Keratinocyte (primary cell): ENCODE results near the gene MCOLN2. TPM values are rescaled to one million over a fixed set of nuclear protein-coding genes. Genes with fewer than 3 reads are reported as not detected.
"Not testable (repeated sequence)": the region's sequence is repeated elsewhere in the genome, so short reads cannot be mapped to it uniquely, and the experiment has no call there.

Experiments used
- DNase-seq: peaks from one replicate; pipeline ENCODE4 v3.0.0-alpha.2; 2011; ENCODE audit warnings: low read depth, missing footprints, low spot score
- FAIRE-seq: peaks from 2 replicates; lab custom pipeline; 2011; peaks lifted over from hg19 to GRCh38; lab: Jason Lieb, UNC
- H2AFZ ChIP-seq: 2 replicates; pipeline ENCODE4 v1.6.0; 2012; ENCODE audit warnings: low read length, control low read depth, inconsistent platforms; ENCODE audit not compliant: control insufficient read depth
- H3K27ac ChIP-seq: 2 replicates; pipeline ENCODE4 v1.5.1; 2011; ENCODE audit warnings: low read length; ENCODE audit not compliant: control insufficient read depth, insufficient read depth
- H3K27me3 ChIP-seq: 3 replicates; pipeline ENCODE4 v1.6.0; 2011; ENCODE audit warnings: low read length; ENCODE audit not compliant: control insufficient read depth, insufficient read depth; ENCODE audit errors: extremely low read depth
- H3K36me3 ChIP-seq, 2 experiments: 2 replicates in 1 of 2; 3 replicates in 1 of 2; pipeline ENCODE4 v1.5.1; 2011; ENCODE audit warnings: low read length in 2 of 2, mild to moderate bottlenecking in 1 of 2; ENCODE audit not compliant: control insufficient read depth in 2 of 2, insufficient read depth in 2 of 2; ENCODE audit errors: extremely low read depth in 1 of 2
- H3K4me1 ChIP-seq: 3 replicates; pipeline ENCODE4 v1.5.1; 2011; ENCODE audit warnings: low read length; ENCODE audit not compliant: control insufficient read depth, insufficient read depth; ENCODE audit errors: extremely low read depth
- H3K4me2 ChIP-seq: 3 replicates; pipeline ENCODE4 v1.6.0; 2011; ENCODE audit warnings: low read depth, low read length; ENCODE audit not compliant: control insufficient read depth, insufficient read depth; ENCODE audit errors: extremely low read depth
- H3K4me3 ChIP-seq, 3 experiments: fragments of 200-600 bp in 1 of 3; sonication (generic) in 1 of 3; 2 replicates in 2 of 3; 3 replicates in 1 of 3; pipeline ENCODE4 v1.5.1; 2011 to 2016; ENCODE audit warnings: low read length in 3 of 3, mild to moderate bottlenecking in 3 of 3, control low read depth in 2 of 3, inconsistent platforms in 1 of 3, low read depth in 1 of 3, mixed read lengths in 1 of 3, mixed run types in 1 of 3, moderate library complexity in 1 of 3; ENCODE audit not compliant: control insufficient read depth in 2 of 3, insufficient read depth in 2 of 3; ENCODE audit errors: extremely low read depth in 1 of 3
- H3K79me2 ChIP-seq: 2 replicates; pipeline ENCODE4 v1.6.0; 2012; ENCODE audit warnings: low read length; ENCODE audit not compliant: control insufficient read depth, insufficient read depth
- H3K9ac ChIP-seq: 3 replicates; pipeline ENCODE4 v1.6.0; 2011; ENCODE audit warnings: low read length; ENCODE audit not compliant: control insufficient read depth, insufficient read depth; ENCODE audit errors: extremely low read depth
- H3K9me1 ChIP-seq: 3 replicates; pipeline ENCODE4 v1.6.0; 2011; ENCODE audit warnings: low read length; ENCODE audit not compliant: control insufficient read depth, insufficient read depth; ENCODE audit errors: extremely low read depth
- H3K9me3 ChIP-seq: 2 replicates; pipeline ENCODE4 v1.5.1; 2012; ENCODE audit warnings: low read depth, low read length; ENCODE audit not compliant: control insufficient read depth
- H4K20me1 ChIP-seq: 3 replicates; pipeline ENCODE4 v1.6.0; 2011; ENCODE audit warnings: low read length; ENCODE audit not compliant: control insufficient read depth, insufficient read depth; ENCODE audit errors: extremely low read depth
- EZH2 ChIP-seq: IDR thresholded peaks from one replicate; pipeline ENCODE4 v1.6.1; 2012; ENCODE audit warnings: inconsistent platforms, mild to moderate bottlenecking, low read length, moderate library complexity
- dilution Hi-C: fragments of 300-500 bp; cut with MboI; formaldehyde crosslinking; loops from one replicate; pipeline ENCODE4 v1.7.0; 2020; ENCODE audit warnings: low sequenced_read_pairs; ENCODE audit not compliant: extremely low pct_ligation_motif_present
- polyA plus RNA-seq, 5 experiments: library from polyadenylated mRNA; depleted of rRNA in 3 of 5; stranded (reverse) in 3 of 5; stranded (forward) in 1 of 5; unstranded in 1 of 5; fragments of >200 nt; gene quantifications; 1 replicate in 1 of 5; 2 replicates in 3 of 5; 3 replicates in 1 of 5; pipeline versions ENCODE4 v1.2.1 to v1.2.3, GENCODE V29; 2011 to 2012; ENCODE audit warnings: missing spikeins in 2 of 5, low read depth in 1 of 5, low replicate concordance in 1 of 5
- TF ChIP-seq, protein P1 (sequence below), 3 experiments: IDR thresholded peaks in 1 of 3; conservative IDR thresholded peaks in 1 of 3; optimal IDR thresholded peaks in 1 of 3; 2 replicates in 2 of 3; 3 replicates in 1 of 3; pipeline versions ENCODE3 to v1.5.1; 2011; ENCODE audit warnings: low read length in 3 of 3, mild to moderate bottlenecking in 3 of 3, moderate library complexity in 2 of 3, control low read depth in 1 of 3, inconsistent platforms in 1 of 3; ENCODE audit not compliant: insufficient read depth in 2 of 3; ENCODE audit errors: extremely low read depth in 1 of 3

The MCOLN2 gene
- polyA plus RNA-seq, 1 donor (not counting 4 experiments of a cell fraction or from before 2014, with no cell fraction given), result 0.14 TPM

DNA sequence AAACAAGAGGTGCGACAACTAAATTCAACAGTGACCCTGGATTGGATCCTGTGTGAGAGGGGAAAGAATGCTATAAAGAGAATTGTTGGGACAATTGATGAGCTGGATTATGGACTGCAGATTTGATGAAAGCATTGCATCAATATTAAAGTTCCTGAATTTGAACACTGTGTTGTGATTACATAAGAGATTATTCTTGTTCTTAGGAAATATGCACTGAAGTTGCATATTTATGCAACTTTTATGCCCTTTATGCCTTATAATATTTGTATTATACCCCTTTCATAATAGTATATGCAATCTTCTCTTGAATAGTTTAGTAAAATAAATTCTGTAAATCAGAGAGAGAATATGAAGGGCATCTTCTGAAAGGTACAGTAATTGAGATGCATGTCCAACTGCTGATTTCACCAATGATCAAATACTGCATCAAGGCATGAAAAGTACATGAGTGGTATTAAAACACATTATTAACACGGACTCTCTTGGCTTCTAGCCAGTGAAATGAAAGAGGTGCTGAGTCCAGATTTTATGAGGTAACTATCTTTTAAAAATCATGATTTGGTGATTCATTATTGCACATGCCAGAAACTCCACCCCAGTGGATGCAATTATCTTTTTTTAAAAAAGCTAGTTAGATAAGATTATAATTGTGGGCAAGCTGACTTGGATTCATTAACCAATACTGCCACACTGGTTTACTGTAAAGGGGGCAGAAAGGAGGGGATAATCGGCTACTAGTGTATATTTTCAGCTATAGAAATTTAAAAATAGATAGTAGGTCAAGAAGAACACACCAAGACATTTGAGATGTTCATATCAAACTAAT lies 84.0 kb downstream of the MCOLN2 start:
- H3K9me1 ChIP-seq, result no peaks in the 10 kb centered on the region
- DNase-seq (no peak), FAIRE-seq (peak; percentile 17)
- no peaks in the 10 kb centered on the region for H3K79me2 ChIP-seq
- dilution Hi-C loops, result no loop called here
- no peaks in the 10 kb centered on the region for H3K27me3 ChIP-seq
- H3K4me1 ChIP-seq, result peaks cover 8% of the 10 kb centered on the region
- TF ChIP-seq EZH2, result no peak
- TF ChIP-seq, protein P1, sequence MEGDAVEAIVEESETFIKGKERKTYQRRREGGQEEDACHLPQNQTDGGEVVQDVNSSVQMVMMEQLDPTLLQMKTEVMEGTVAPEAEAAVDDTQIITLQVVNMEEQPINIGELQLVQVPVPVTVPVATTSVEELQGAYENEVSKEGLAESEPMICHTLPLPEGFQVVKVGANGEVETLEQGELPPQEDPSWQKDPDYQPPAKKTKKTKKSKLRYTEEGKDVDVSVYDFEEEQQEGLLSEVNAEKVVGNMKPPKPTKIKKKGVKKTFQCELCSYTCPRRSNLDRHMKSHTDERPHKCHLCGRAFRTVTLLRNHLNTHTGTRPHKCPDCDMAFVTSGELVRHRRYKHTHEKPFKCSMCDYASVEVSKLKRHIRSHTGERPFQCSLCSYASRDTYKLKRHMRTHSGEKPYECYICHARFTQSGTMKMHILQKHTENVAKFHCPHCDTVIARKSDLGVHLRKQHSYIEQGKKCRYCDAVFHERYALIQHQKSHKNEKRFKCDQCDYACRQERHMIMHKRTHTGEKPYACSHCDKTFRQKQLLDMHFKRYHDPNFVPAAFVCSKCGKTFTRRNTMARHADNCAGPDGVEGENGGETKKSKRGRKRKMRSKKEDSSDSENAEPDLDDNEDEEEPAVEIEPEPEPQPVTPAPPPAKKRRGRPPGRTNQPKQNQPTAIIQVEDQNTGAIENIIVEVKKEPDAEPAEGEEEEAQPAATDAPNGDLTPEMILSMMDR (optimal IDR thresholded peaks at IDR 0.05 in 1 of 3, IDR thresholded peaks at IDR 0.05 in 1 of 3, conservative IDR thresholded peaks at IDR 0.05 in 1 of 3; ENCODE audit: extremely low read depth in 1 of 3, insufficient read depth in 2 of 3, low read length in 3 of 3), result no peak
- H4K20me1 ChIP-seq, result no peaks in the 10 kb centered on the region
- H2AFZ ChIP-seq, result no peak overlapping the region
- H3K4me3 ChIP-seq, result no peak overlapping the region
- H3K36me3 ChIP-seq, result no peaks in the 10 kb centered on the region
- H3K4me2 ChIP-seq, result peak overlapping the region; percentile 45
- no peak overlapping the region for H3K27ac ChIP-seq
- no peak overlapping the region for H3K9ac ChIP-seq
- no peaks in the 10 kb centered on the region for H3K9me3 ChIP-seq

DNA sequence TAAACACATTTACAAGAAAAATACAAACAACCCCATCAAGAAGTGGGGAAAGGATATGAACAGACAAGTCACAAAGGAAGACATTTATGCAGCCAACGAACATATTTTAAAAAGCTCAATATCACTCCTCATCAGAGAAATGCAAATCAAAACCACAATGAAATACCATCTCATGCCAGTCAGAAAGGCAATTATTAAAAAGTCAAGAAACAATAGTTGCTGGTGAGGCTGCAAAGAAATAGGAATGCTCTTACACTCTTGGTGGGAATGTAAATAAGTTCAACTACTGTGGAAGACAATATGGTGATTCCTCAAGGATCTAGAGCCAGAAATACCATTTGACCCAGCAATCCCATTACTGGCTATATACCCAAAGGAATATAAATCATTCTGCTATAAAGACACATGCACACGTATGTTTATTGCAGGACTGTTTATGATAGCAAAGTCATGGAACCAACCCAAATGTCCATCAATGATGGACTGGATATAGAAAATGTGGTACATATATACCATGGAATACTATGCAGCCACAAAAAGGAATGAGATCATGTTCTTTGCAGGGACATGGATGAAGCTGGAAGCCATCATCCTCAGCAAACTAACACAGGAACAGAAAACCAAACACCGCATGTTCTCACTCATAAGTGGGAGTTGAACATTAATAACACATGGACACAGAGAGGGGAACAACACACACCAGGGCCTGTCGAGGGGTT lies 88.0 kb downstream of the MCOLN2 start:
- H3K36me3 ChIP-seq, H3K4me3 ChIP-seq, H2AFZ ChIP-seq, H3K9me3 ChIP-seq, H3K4me2 ChIP-seq, DNase-seq, H3K9me1 ChIP-seq, H3K27ac ChIP-seq, H4K20me1 ChIP-seq, dilution Hi-C loops, H3K79me2 ChIP-seq, H3K9ac ChIP-seq, H3K27me3 ChIP-seq: not testable (repeated sequence)
- FAIRE-seq, result peak; percentile 5
- peaks cover 19% of the 10 kb centered on the region for H3K4me1 ChIP-seq
